Neural progenitor cell (in vitro differentiated cells): ENCODE measurements around the gene TSSK2. TPM values are rescaled to one million over a fixed set of nuclear protein-coding genes. Genes with fewer than 3 reads are reported as not detected.

Experiments
- DNase-seq: peaks from one replicate; pipeline ENCODE4 v3.0.0-alpha.2; 2016; ENCODE audit warnings: low spot score
- H2AFZ ChIP-seq: fragments of 200-600 bp; sonication (generic); replicated peaks from 2 replicates; pipeline ENCODE4 v1.6.1; 2016; ENCODE audit warnings: antibody characterized with exemption
- H3F3A ChIP-seq: fragments of 200-600 bp; sonication (generic); 2 replicates; pipeline ENCODE4 v1.6.1; 2016; ENCODE audit warnings: antibody characterized with exemption, low read depth
- H3K27ac ChIP-seq: fragments of 200-600 bp; sonication (generic); 2 replicates; pipeline ENCODE4 v1.5.1; 2016; ENCODE audit warnings: mild to moderate bottlenecking
- H3K27me3 ChIP-seq: fragments of 200-600 bp; sonication (generic); 2 replicates; pipeline ENCODE4 v1.6.1; 2016; ENCODE audit warnings: mild to moderate bottlenecking, moderate library complexity
- H3K36me3 ChIP-seq: fragments of 200-600 bp; sonication (generic); 2 replicates; pipeline ENCODE4 v1.5.1; 2016
- H3K4me1 ChIP-seq: fragments of 200-600 bp; sonication (generic); 2 replicates; pipeline ENCODE4 v1.6.1; 2016; ENCODE audit warnings: mixed run types
- H3K4me2 ChIP-seq: fragments of 200-600 bp; sonication (generic); 2 replicates; pipeline ENCODE4 v1.6.1; 2016
- H3K4me3 ChIP-seq: fragments of 200-600 bp; sonication (generic); 2 replicates; pipeline ENCODE4 v1.5.1; 2016
- H3K79me2 ChIP-seq: fragments of 200-600 bp; sonication (generic); 2 replicates; pipeline ENCODE4 v1.6.1; 2016; ENCODE audit warnings: low read depth
- H3K9ac ChIP-seq: fragments of 200-600 bp; sonication (generic); 2 replicates; pipeline ENCODE4 v1.6.1; 2016
- H3K9me3 ChIP-seq: fragments of 200-600 bp; sonication (generic); 2 replicates; pipeline ENCODE4 v1.5.1; 2016; ENCODE audit warnings: low read depth
- H4K20me1 ChIP-seq: fragments of 200-600 bp; sonication (generic); 2 replicates; pipeline ENCODE4 v1.6.1; 2016; ENCODE audit warnings: low read depth
- H3K27ac Mint-ChIP-seq: 3 replicates; pipeline ENCODE4 v1.8.0; 2021; ENCODE audit warnings: mixed read lengths
- H3K27me3 Mint-ChIP-seq: 2 replicates; pipeline ENCODE4 v1.8.0; 2022; ENCODE audit warnings: low read depth, mild to moderate bottlenecking, inconsistent platforms, moderate library complexity, mixed read lengths; ENCODE audit not compliant: insufficient read depth
- H3K36me3 Mint-ChIP-seq: 3 replicates; pipeline ENCODE4 v1.8.0; 2021; ENCODE audit warnings: mixed read lengths
- H3K4me1 Mint-ChIP-seq: 3 replicates; pipeline ENCODE4 v1.8.0; 2021; ENCODE audit warnings: mixed read lengths
- H3K4me3 Mint-ChIP-seq: 3 replicates; pipeline ENCODE4 v1.8.0; 2021; ENCODE audit warnings: mild to moderate bottlenecking, moderate library complexity, mixed read lengths
- H3K9me3 Mint-ChIP-seq: 3 replicates; pipeline ENCODE4 v1.8.0; 2020; ENCODE audit warnings: mixed read lengths
- CTCF ChIP-seq: fragments of 200-600 bp; sonication (generic); IDR thresholded peaks from 2 replicates; pipeline ENCODE4 v1.5.1; 2017; ENCODE audit warnings: antibody characterized with exemption, mild to moderate bottlenecking
- EZH2 ChIP-seq: fragments of 200-600 bp; sonication (generic); IDR thresholded peaks from 2 replicates; pipeline ENCODE4 v1.6.1; 2017; ENCODE audit warnings: antibody characterized with exemption, mild to moderate bottlenecking, moderate library complexity
- EZH2phosphoT487 ChIP-seq: fragments of 200-600 bp; sonication (generic); IDR thresholded peaks from 2 replicates; pipeline ENCODE4 v1.6.1; 2017; ENCODE audit warnings: antibody characterized with exemption
- total RNA-seq: library from RNA; depleted of rRNA; stranded (reverse); fragments of >200 nt; gene quantifications from 2 replicates; pipeline ENCODE4 v1.2.3, GENCODE V29; 2015; ENCODE audit warnings: low replicate concordance

The TSSK2 gene
- total RNA-seq, 1 donor from 2014 or later, result not detected

GRCh38 chr22:19131685-19132015 is 542 bp downstream of the TSSK2 start:
- Histone ChIP-seq H3K79me2 (no peaks in the 10 kb centered on the region), H3K9ac (no peak overlapping the region), H3K4me3 (no peak overlapping the region), H4K20me1 (no peaks in the 10 kb centered on the region), H3K27ac (no peak overlapping the region), H3K4me2 (no peak overlapping the region), H3K9me3 (no peaks in the 10 kb centered on the region), H3F3A (no peaks in the 10 kb centered on the region), H3K27me3 (no peaks in the 10 kb centered on the region), H2AFZ (no peak overlapping the region), H3K4me1 (no peaks in the 10 kb centered on the region), H3K36me3 (no peaks in the 10 kb centered on the region)
- H3K36me3 Mint-ChIP-seq, result peaks cover 14% of the 10 kb centered on the region
- H3K4me3 Mint-ChIP-seq, result no peak overlapping the region
- no peak overlapping the region for H3K27ac Mint-ChIP-seq
- H3K9me3 Mint-ChIP-seq, result no peaks in the 10 kb centered on the region
- peaks cover 7% of the 10 kb centered on the region for H3K27me3 Mint-ChIP-seq
- no peaks in the 10 kb centered on the region for H3K4me1 Mint-ChIP-seq
- DNase-seq, result no peak
- TF ChIP-seq EZH2phosphoT487 (no peak), CTCF (no peak)

- H3K27ac Mint-ChIP-seq, result no peak overlapping the region
- H3K4me2 ChIP-seq, result no peak overlapping the region
- H3K36me3 ChIP-seq, result no peaks in the 10 kb centered on the region
These were observed 1.0 kb downstream of the TSSK2 start for GRCh38 chr22:19132153-19132552.

GRCh38 chr22:19132693-19133400 is 1.7 kb downstream of the TSSK2 start:
- Mint-ChIP-seq H3K9me3 (no peaks in the 10 kb centered on the region), H3K4me1 (no peaks in the 10 kb centered on the region), H3K36me3 (peaks cover 14% of the 10 kb centered on the region), H3K27me3 (peaks cover 7% of the 10 kb centered on the region), H3K4me3 (no peak overlapping the region), H3K27ac (no peak overlapping the region)
- no peaks in the 10 kb centered on the region for H4K20me1 ChIP-seq
- no peak for TF ChIP-seq EZH2phosphoT487
- no peak for TF ChIP-seq EZH2
- TF ChIP-seq CTCF, result no peak
- no peak overlapping the region for H2AFZ ChIP-seq
- H3K27me3 ChIP-seq, result no peaks in the 10 kb centered on the region
- H3K4me2 ChIP-seq, result no peak overlapping the region
- H3K4me1 ChIP-seq, result no peaks in the 10 kb centered on the region
- H3K27ac ChIP-seq, result no peak overlapping the region
- H3F3A ChIP-seq, result no peaks in the 10 kb centered on the region
- H3K9ac ChIP-seq, result no peak overlapping the region
- no peak overlapping the region for H3K4me3 ChIP-seq
- H3K79me2 ChIP-seq, result no peaks in the 10 kb centered on the region
- H3K9me3 ChIP-seq, result no peaks in the 10 kb centered on the region
- no peak for DNase-seq
- no peaks in the 10 kb centered on the region for H3K36me3 ChIP-seq

More at GRCh38 chr22:19132153-19132552, 1.0 kb downstream of the TSSK2 start:
- H3K9me3 Mint-ChIP-seq, result no peaks in the 10 kb centered on the region
- no peak for DNase-seq
- H2AFZ ChIP-seq, result no peak overlapping the region
- H3K27me3 Mint-ChIP-seq, result peaks cover 7% of the 10 kb centered on the region
- no peak overlapping the region for H3K9ac ChIP-seq
- no peak for TF ChIP-seq EZH2
- no peak for TF ChIP-seq CTCF
- no peak for TF ChIP-seq EZH2phosphoT487
- no peaks in the 10 kb centered on the region for H3K4me1 Mint-ChIP-seq
- H4K20me1 ChIP-seq, result no peaks in the 10 kb centered on the region
- H3K4me3 Mint-ChIP-seq, result no peak overlapping the region
- H3K9me3 ChIP-seq, result no peaks in the 10 kb centered on the region
- H3F3A ChIP-seq, result no peaks in the 10 kb centered on the region
- H3K4me3 ChIP-seq, result no peak overlapping the region
- H3K36me3 Mint-ChIP-seq, result peaks cover 14% of the 10 kb centered on the region
- H3K79me2 ChIP-seq, result no peaks in the 10 kb centered on the region
- no peaks in the 10 kb centered on the region for H3K27me3 ChIP-seq
- H3K4me1 ChIP-seq, result no peaks in the 10 kb centered on the region
- H3K27ac ChIP-seq, result no peak overlapping the region
